AG09319 (cell line): ENCODE data around the gene VPS36.

Experiments used
- DNase-seq: peaks from one replicate; pipeline ENCODE4 v3.0.0-alpha.2; 2010; ENCODE audit warnings: low read depth; ENCODE audit errors: extremely low read depth
- CTCF ChIP-seq: IDR thresholded peaks from 2 replicates; pipeline ENCODE4 v1.5.1; 2011; ENCODE audit warnings: low read depth, mild to moderate bottlenecking, inconsistent platforms, low read length, moderate library complexity

The VPS36 gene

GRCh38 chr13:52405767-52406494 lies 44.5 kb downstream of the VPS36 start, which contains the start of gene THSD1:
Gene THSD1 (minus strand): TSS chr13:52406172. CDS start chr13:52402600, 3,572 bp downstream.
- TF ChIP-seq CTCF, result no peak
- DNase-seq, result no peak

- TF ChIP-seq CTCF, result no peak
- DNase-seq, result no peak
These were observed 45.1 kb downstream of the VPS36 start for GRCh38 chr13:52405369-52405766.

GRCh38 chr13:52399708-52400107 lies 50.7 kb downstream of the VPS36 start:
- no peak for DNase-seq
- TF ChIP-seq CTCF, result no peak

GRCh38 chr13:52399046-52399445 lies 51.4 kb downstream of the VPS36 start:
- DNase-seq, result no peak

GRCh38 chr13:52395704-52396103 lies 54.7 kb downstream of the VPS36 start:
- DNase-seq, result no peak
- TF ChIP-seq CTCF, result no peak

More at GRCh38 chr13:52399046-52399445, 51.4 kb downstream of the VPS36 start:
- TF ChIP-seq CTCF, result no peak

- DNase-seq, result no peak
- no peak for TF ChIP-seq CTCF
These were observed 55.8 kb downstream of the VPS36 start for GRCh38 chr13:52394586-52394985.

- DNase-seq, result no peak
- TF ChIP-seq CTCF, result no peak
These were observed 56.7 kb downstream of the VPS36 start for GRCh38 chr13:52393572-52394357.
